Upper lobe of left lung (tissue), 4 donors: ENCODE data around the gene ORM2.

ENCODE experiments used
- EP300 ChIP-seq, 4 donors: sonication (generic); formaldehyde crosslinking; IDR thresholded peaks; one replicate each; pipeline ENCODE4 v1.5.1; 2017; ENCODE audit warnings: antibody characterized with exemption in 4 of 4, control low read depth in 2 of 4
- POLR2AphosphoS5 ChIP-seq, 2 donors: sonication (generic); formaldehyde crosslinking; IDR thresholded peaks; one replicate each; pipeline ENCODE4 v1.5.1; 2017; ENCODE audit warnings: antibody characterized with exemption in 2 of 2
- TF ChIP-seq, protein P1 (sequence below), 6 experiments: fragments of 450-650 bp in 4 of 6; fragments of 200-600 bp in 2 of 6; sonication (generic) in 2 of 6; IDR thresholded peaks; one replicate each; pipeline ENCODE4 v1.5.1; 2016 to 2019; ENCODE audit warnings: antibody characterized with exemption in 6 of 6

DNA sequence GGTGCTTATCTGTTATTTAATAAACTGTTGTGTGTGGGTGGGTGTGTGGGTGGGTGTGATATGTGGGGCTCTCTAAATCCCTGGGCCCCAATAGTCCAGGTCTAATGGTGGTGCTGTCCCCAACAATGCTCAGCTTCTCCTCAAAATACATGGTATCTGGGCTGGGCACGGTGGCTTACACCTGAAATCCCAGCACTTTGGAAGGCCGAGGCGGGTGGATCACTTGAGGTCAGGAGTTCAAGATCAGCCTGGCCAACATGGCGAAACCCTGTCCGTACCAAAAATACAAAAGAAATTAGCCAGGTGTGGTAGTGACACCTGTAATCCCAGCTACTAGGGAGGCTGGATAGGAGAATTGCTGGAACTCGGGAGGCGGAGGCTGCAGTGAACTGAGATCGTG is 11.3 kb upstream of the ORM2 start:
- TF ChIP-seq, protein P1, sequence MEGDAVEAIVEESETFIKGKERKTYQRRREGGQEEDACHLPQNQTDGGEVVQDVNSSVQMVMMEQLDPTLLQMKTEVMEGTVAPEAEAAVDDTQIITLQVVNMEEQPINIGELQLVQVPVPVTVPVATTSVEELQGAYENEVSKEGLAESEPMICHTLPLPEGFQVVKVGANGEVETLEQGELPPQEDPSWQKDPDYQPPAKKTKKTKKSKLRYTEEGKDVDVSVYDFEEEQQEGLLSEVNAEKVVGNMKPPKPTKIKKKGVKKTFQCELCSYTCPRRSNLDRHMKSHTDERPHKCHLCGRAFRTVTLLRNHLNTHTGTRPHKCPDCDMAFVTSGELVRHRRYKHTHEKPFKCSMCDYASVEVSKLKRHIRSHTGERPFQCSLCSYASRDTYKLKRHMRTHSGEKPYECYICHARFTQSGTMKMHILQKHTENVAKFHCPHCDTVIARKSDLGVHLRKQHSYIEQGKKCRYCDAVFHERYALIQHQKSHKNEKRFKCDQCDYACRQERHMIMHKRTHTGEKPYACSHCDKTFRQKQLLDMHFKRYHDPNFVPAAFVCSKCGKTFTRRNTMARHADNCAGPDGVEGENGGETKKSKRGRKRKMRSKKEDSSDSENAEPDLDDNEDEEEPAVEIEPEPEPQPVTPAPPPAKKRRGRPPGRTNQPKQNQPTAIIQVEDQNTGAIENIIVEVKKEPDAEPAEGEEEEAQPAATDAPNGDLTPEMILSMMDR (IDR thresholded peaks at IDR 0.05): no peak
- no peak for TF ChIP-seq POLR2AphosphoS5 (IDR thresholded peaks at IDR 0.05)
- TF ChIP-seq EP300 (IDR thresholded peaks at IDR 0.05): no peak
